Duodenal mucosa (tissue), 2 donors: ENCODE measurements around the gene CRK.
"Not testable (repeated sequence)": the region's sequence is repeated elsewhere in the genome, so short reads cannot be mapped to it uniquely, and the experiment has no call there.

Experiments
- H3K27ac ChIP-seq: one replicate; pipeline ENCODE4 v1.7.0; 2013; ENCODE audit warnings: low read depth, low read length
- H3K27me3 ChIP-seq, 2 donors: one replicate each; pipeline ENCODE4 v1.7.0; 2013; ENCODE audit warnings: low read length in 2 of 2, control low read depth in 1 of 2; ENCODE audit not compliant: insufficient read depth in 2 of 2, control insufficient read depth in 1 of 2
- H3K36me3 ChIP-seq, 2 donors: one replicate each; pipeline ENCODE4 v1.7.0; 2013; ENCODE audit warnings: low read length in 2 of 2, control low read depth in 1 of 2; ENCODE audit not compliant: insufficient read depth in 2 of 2, control insufficient read depth in 1 of 2
- H3K4me1 ChIP-seq, 2 donors: one replicate each; pipeline ENCODE4 v1.7.0; 2013; ENCODE audit warnings: low read length in 2 of 2, control low read depth in 1 of 2; ENCODE audit not compliant: insufficient read depth in 2 of 2, control insufficient read depth in 1 of 2
- H3K4me3 ChIP-seq, 2 donors: one replicate each; pipeline ENCODE4 v1.7.0; 2013; ENCODE audit warnings: low read length in 2 of 2, low read depth in 1 of 2
- H3K9ac ChIP-seq, 2 donors: one replicate each; pipeline ENCODE4 v1.7.0; 2013; ENCODE audit warnings: low read length in 2 of 2, low read depth in 1 of 2
- H3K9me3 ChIP-seq, 2 donors: one replicate each; pipeline ENCODE4 v1.7.0; 2013; ENCODE audit warnings: low read length in 2 of 2, control low read depth in 1 of 2; ENCODE audit not compliant: control insufficient read depth in 1 of 2

CRK gene

GRCh38 chr17:1464186-1464585 lies 8.2 kb upstream of the CRK start:
- Histone ChIP-seq H3K4me3 (no peak overlapping the region), H3K27me3 (no peaks in the 10 kb centered on the region), H3K27ac (no peak overlapping the region), H3K4me1 (peaks cover 25 to 29% of the 10 kb centered on the region in 2 donors), H3K9ac (no peak overlapping the region), H3K9me3 (no peaks in the 10 kb centered on the region), H3K36me3 (peaks cover 16 to 35% of the 10 kb centered on the region in 2 donors)

DNA sequence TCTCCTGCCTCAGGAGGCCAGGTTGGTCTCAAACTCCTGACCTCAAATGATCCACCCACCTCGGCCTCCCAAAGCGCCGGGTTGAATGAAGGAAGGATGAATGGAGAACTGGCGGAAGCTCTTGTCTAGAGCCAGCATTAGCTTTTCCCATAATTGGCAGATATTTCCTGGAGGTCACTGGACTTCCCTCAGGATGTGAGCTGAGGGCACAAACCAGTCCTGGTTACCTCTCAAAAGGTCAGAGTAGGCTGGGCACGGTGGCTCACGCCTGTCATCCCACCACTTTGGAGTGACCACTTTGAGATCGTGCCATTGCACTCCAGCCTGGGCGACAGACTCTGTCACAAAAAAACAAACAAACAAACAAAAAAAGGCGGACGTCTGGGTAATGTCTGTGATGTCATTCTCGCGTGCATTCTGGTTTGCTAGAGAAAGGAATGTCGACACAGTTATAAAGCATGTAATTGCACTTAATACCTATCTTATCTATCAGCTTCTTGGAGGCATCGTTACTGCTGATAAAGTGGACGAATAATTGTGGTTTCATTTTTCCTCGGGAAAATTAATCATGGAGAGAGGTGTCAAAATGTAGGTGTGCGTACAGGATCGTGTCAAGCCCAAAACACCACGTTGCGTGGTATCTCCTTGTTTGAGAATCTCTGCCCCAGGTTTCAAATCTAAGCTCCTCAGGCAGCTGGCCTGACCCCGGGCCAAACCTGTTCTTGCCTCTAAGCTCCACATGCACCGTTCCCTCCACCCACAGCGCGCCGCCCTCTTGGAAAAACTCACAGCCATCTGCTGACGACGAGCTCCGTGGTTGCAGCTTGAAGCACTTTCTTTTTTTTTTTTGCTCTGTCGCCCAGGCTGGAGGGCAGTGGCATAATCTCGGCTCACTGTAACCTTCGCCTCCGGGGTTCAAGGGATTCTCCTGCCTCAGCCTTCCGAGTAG lies 6.4 kb upstream of the CRK start:
- peak overlapping the region; percentile 43 to 49 for H3K4me3 ChIP-seq
- peaks cover 5 to 20% of the 10 kb centered on the region in 2 donors for H3K36me3 ChIP-seq
- no peaks in the 10 kb centered on the region for H3K9me3 ChIP-seq
- H3K9ac ChIP-seq, result no peak overlapping the region
- no peaks in the 10 kb centered on the region for H3K27me3 ChIP-seq
- H3K4me1 ChIP-seq, result peaks cover 21 to 29% of the 10 kb centered on the region in 2 donors
- no peak overlapping the region for H3K27ac ChIP-seq

- no peaks in the 10 kb centered on the region for H3K27me3 ChIP-seq
- no peak overlapping the region for H3K9ac ChIP-seq
- peaks cover 5 to 14% of the 10 kb centered on the region in 2 donors for H3K36me3 ChIP-seq
- H3K9me3 ChIP-seq, result no peaks in the 10 kb centered on the region
- H3K27ac ChIP-seq, result no peak overlapping the region
- peaks cover 21 to 33% of the 10 kb centered on the region in 2 donors for H3K4me1 ChIP-seq
- no peak overlapping the region for H3K4me3 ChIP-seq
Measured at GRCh38 chr17:1461198-1461944, 5.3 kb upstream of the CRK start.

DNA sequence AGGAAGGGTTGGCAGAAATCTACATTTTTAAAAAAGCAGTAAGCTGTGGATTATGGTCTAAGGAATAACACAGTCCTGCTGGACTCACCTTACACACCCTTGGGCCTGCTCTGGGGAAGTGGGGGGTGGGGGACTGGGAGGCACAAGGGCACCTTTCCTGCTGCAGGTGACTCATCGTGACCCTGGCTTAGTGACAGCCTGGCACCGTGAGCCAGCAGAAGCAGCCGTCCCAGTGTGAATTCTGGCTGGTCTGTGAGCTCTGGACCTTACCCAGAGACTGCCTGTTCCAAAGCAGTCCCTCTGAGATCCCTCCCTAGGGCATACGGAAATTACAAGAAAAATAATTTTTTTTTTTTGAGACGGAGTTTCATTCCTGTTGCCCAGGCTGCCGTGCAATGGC lies 4.2 kb upstream of the CRK start:
- no peaks in the 10 kb centered on the region for H3K27me3 ChIP-seq
- H3K27ac ChIP-seq, result peak overlapping the region; percentile 44
- H3K9me3 ChIP-seq, result no peaks in the 10 kb centered on the region
- peaks cover 21 to 35% of the 10 kb centered on the region in 2 donors for H3K4me1 ChIP-seq
- peaks cover 3 to 5% of the 10 kb centered on the region in 2 donors for H3K36me3 ChIP-seq
- H3K4me3 ChIP-seq, result peak overlapping the region in 1 of 2 donors; percentile 21
- H3K9ac ChIP-seq, result peak overlapping the region; percentile 6 to 41

DNA sequence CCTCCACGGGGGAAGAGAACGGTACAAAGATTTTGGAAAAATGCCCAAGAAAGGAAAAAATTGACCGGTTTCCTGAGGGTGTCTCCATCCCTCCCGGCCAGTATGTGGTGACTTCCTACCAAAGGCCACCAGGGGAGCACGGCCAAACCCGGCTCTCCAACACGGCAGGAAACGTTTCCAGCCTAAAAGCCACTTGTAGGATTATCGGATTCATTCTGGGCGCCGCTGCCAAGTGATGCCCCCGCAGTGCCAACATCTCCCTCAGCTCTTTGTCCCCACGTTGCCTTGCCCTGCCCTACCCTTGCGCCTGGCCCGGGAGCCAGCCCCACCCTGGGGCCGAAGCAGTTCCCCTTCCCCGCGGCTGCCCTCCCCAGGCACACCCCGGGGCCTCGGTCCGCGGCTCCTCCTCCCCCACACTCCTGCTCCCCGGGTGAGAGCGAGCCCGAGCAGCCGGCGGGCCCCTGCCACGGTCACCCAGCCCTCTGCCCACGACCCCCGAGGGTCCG lies 688 bp downstream of the CRK start:
- H3K4me3 ChIP-seq, result peak overlapping the region; percentile 77 to 89
- H3K36me3 ChIP-seq, result no peaks in the 10 kb centered on the region
- peak overlapping the region; percentile 97 for H3K27ac ChIP-seq
- H3K9me3 ChIP-seq, result no peaks in the 10 kb centered on the region
- H3K4me1 ChIP-seq, result peaks cover 24 to 37% of the 10 kb centered on the region in 2 donors
- no peaks in the 10 kb centered on the region for H3K27me3 ChIP-seq
- H3K9ac ChIP-seq, result peak overlapping the region; percentile 82 to 90

- Histone ChIP-seq H3K9ac (peak overlapping the region; percentile 82 to 90), H3K4me1 (peaks cover 18 to 31% of the 10 kb centered on the region in 2 donors), H3K9me3 (no peaks in the 10 kb centered on the region), H3K27ac (no peak overlapping the region), H3K27me3 (no peaks in the 10 kb centered on the region), H3K36me3 (no peaks in the 10 kb centered on the region), H3K4me3 (peak overlapping the region; percentile 77 to 89)
Measured at GRCh38 chr17:1454541-1454940, 1.5 kb downstream of the CRK start.

- H3K4me3 ChIP-seq, H3K27me3 ChIP-seq, H3K36me3 ChIP-seq, H3K27ac ChIP-seq, H3K9ac ChIP-seq, H3K9me3 ChIP-seq: not testable (repeated sequence)
- peaks cover 18 to 31% of the 10 kb centered on the region in 2 donors for H3K4me1 ChIP-seq
Measured at GRCh38 chr17:1453694-1454093, 2.3 kb downstream of the CRK start.

DNA sequence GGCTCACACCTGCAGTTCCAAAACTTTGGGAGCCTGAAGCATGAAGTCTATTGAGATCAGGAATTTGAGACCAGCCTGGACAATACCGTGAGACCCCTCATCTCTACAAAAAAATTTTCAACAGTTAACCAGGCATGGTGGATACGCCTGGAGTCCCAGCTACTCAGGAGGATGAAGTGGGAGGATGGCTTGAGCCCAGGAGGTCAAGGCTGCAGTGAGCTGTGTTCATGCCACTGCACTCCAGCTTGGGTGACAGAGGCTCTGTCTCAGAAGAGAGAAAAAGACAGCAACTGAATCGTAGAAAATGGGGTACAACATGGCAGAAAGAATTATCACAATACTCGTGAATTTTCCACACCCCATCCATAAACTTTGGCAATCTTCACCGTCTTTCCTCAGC lies 3.2 kb downstream of the CRK start:
- H3K27me3 ChIP-seq, result no peaks in the 10 kb centered on the region
- peaks cover 0 to 2% of the 10 kb centered on the region in 2 donors for H3K36me3 ChIP-seq
- H3K9ac ChIP-seq, result no peak overlapping the region
- H3K27ac ChIP-seq, result no peak overlapping the region
- peaks cover 18 to 31% of the 10 kb centered on the region in 2 donors for H3K4me1 ChIP-seq
- no peaks in the 10 kb centered on the region for H3K9me3 ChIP-seq
- H3K4me3 ChIP-seq, result no peak overlapping the region

GRCh38 chr17:1450261-1450660 lies 5.8 kb downstream of the CRK start:
- H3K9me3 ChIP-seq, H3K27ac ChIP-seq, H3K9ac ChIP-seq, H3K4me3 ChIP-seq, H3K27me3 ChIP-seq: not testable (repeated sequence)
- peaks cover 25 to 26% of the 10 kb centered on the region in 2 donors for H3K4me1 ChIP-seq
- peaks cover 0 to 11% of the 10 kb centered on the region in 2 donors for H3K36me3 ChIP-seq
